Lower leg skin (tissue), 4 donors: Measurements from ENCODE around the gene ETNK1. TPM values are rescaled to one million over a fixed set of nuclear protein-coding genes. Genes with fewer than 3 reads are reported as not detected.

Source experiments
- DNase-seq, 2 donors: peaks; one replicate each; pipeline ENCODE4 v3.0.0-alpha.2; 2019; ENCODE audit warnings: low spot score in 2 of 2
- H3K4me3 ChIP-seq: fragments of 200-600 bp; sonication (generic); 2 replicates; pipeline ENCODE4 v1.5.1; 2017; ENCODE audit warnings: mild to moderate bottlenecking, low read depth; ENCODE audit not compliant: poor library complexity, severe bottlenecking
- CTCF ChIP-seq, 3 donors: fragments of 450-650 bp; IDR thresholded peaks; one replicate each; pipeline ENCODE4 v1.5.1; 2016; ENCODE audit warnings: antibody characterized with exemption in 3 of 3, mild to moderate bottlenecking in 3 of 3, moderate library complexity in 2 of 3
- POLR2A ChIP-seq, 2 donors: fragments of 450-650 bp; IDR thresholded peaks; one replicate each; pipeline ENCODE4 v1.6.1; 2016 to 2017; ENCODE audit warnings: antibody characterized with exemption in 2 of 2, mild to moderate bottlenecking in 1 of 2, moderate library complexity in 1 of 2
- WGBS, 2 donors: methylation state at CpG; one replicate each; pipeline ENCODE4 v1.1.5; 2018; 5-methylcytosine and 5-hydroxymethylcytosine counted together
- intact Hi-C: fragments of 100-400 bp; cut with DNase I; formaldehyde crosslinking; loops from one replicate; pipeline ENCODE4 v1.15.0; 2023; ENCODE audit warnings: low total_unique reads
- total RNA-seq, 4 donors: library from RNA; depleted of rRNA; stranded (reverse); fragments of >200 nt; gene quantifications; one replicate each; pipeline ENCODE4 v1.1.0, GENCODE V29; 2016

The ETNK1 gene
- total RNA-seq, 4 donors from 2014 or later, result 21.1 to 35.1 (median 23.4) TPM

DNA sequence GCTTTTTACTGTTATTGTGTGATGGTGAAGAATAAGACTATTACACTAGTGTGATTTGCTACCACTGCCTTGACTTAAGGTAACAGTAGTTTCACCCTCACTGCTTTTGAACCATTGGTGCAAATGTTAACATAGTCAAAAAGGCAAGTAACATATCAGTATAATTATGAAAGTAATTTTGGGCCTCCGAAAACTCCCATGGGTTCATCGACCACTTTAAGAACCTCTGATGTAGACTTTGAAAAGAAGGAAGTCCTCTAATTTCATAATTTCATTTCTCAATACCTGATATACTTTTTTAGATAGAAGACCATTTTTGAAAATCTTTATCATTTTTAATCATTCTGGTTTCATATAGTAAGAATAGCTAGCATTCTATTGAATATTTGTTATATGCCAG, 57.7 kb downstream of the ETNK1 start:
- WGBS, 2 donors, result 85 to 88% methylated on average over 2 of the region's 2 CpGs
- H3K4me3 ChIP-seq, result no peak overlapping the region
- intact Hi-C loops, result no loop called here
- DNase-seq, result no peak
- no peak for TF ChIP-seq POLR2A (IDR thresholded peaks at IDR 0.05)
- no peak for TF ChIP-seq CTCF (IDR thresholded peaks at IDR 0.05)

GRCh38 chr12:22683131-22683530, 58.2 kb downstream of the ETNK1 start:
- no peak overlapping the region for H3K4me3 ChIP-seq
- WGBS, 2 donors, result 80 to 85% methylated on average over 1 of the region's 1 CpG
- TF ChIP-seq POLR2A (IDR thresholded peaks at IDR 0.05) (no peak), CTCF (IDR thresholded peaks at IDR 0.05) (no peak)
- intact Hi-C loops, result no loop called here
- DNase-seq, result no peak

GRCh38 chr12:22684140-22685118, 59.5 kb downstream of the ETNK1 start:
- TF ChIP-seq CTCF (IDR thresholded peaks at IDR 0.05) (no peak), POLR2A (IDR thresholded peaks at IDR 0.05) (no peak)
- no peak for DNase-seq
- H3K4me3 ChIP-seq, result no peak overlapping the region
- intact Hi-C loops, result no loop called here
- WGBS, 2 donors, result 62 to 68% methylated on average over 5 of the region's 5 CpGs

DNA sequence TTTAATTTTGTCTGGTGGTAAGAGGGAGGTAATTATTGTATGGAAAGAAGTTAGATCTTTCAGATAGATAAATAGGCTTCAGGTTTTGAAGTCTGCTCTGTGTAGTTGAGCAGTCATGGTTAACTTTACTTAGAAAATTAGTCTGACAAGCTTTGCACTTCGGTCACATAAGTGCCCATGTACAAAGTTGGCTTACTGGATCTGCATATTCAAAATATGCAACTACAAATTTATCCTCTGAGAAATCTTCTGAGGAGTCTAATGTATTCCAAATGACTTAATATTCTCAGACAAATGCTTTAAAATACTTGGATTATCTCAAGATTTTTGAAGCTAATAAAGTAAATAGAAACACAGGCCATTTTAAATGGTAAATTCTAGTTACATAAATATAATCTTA, 61.2 kb downstream of the ETNK1 start:
- WGBS, 2 donors, result 79 to 89% methylated on average over 1 of the region's 1 CpG
- no peak overlapping the region for H3K4me3 ChIP-seq
- DNase-seq, result no peak
- TF ChIP-seq CTCF (IDR thresholded peaks at IDR 0.05), result no peak
- no peak for TF ChIP-seq POLR2A (IDR thresholded peaks at IDR 0.05)
- intact Hi-C loops, result no loop called here

- TF ChIP-seq POLR2A (IDR thresholded peaks at IDR 0.05), result no peak
- TF ChIP-seq CTCF (IDR thresholded peaks at IDR 0.05), result no peak
- DNase-seq, result no peak
- intact Hi-C loops, result no loop called here
- H3K4me3 ChIP-seq, result no peak overlapping the region
- 73 to 77% methylated on average over 5 of the region's 5 CpGs for WGBS, 2 donors
Measured at GRCh38 chr12:22687361-22688076, 62.5 kb downstream of the ETNK1 start.
